GM04503 (cell line): ENCODE data around the gene RIPOR3.
"Not testable (repeated sequence)": the region's sequence is repeated elsewhere in the genome, so short reads cannot be mapped to it uniquely, and the experiment has no call there.

Experiments used
- DNase-seq: peaks from one replicate; pipeline ENCODE4 v3.0.0-alpha.2; 2012; ENCODE audit warnings: low read depth

Gene RIPOR3

GRCh38 chr20:50632701-50633100 is 58.6 kb downstream of the RIPOR3 start:
- DNase-seq = no peak

GRCh38 chr20:50632236-50632635 is 59.1 kb downstream of the RIPOR3 start:
- DNase-seq = no peak

- DNase-seq = no peak
Observed at GRCh38 chr20:50630578-50631263, 60.6 kb downstream of the RIPOR3 start.

GRCh38 chr20:50629670-50630045 is 61.7 kb downstream of the RIPOR3 start:
- DNase-seq = no peak

- no peak for DNase-seq
Observed at GRCh38 chr20:50628853-50629669, 62.3 kb downstream of the RIPOR3 start.

- no peak for DNase-seq
Observed at GRCh38 chr20:50628332-50628731, 63.0 kb downstream of the RIPOR3 start.

- DNase-seq = no peak
Observed at GRCh38 chr20:50627747-50628146, 63.6 kb downstream of the RIPOR3 start.

- DNase-seq = no peak
Observed at GRCh38 chr20:50625986-50626677, 65.2 kb downstream of the RIPOR3 start.

- DNase-seq = no peak
Observed at GRCh38 chr20:50624351-50625016, 66.9 kb downstream of the RIPOR3 start.

GRCh38 chr20:50621068-50621665 is 70.2 kb downstream of the RIPOR3 start:
- DNase-seq = no peak

GRCh38 chr20:50620459-50620858 is 70.9 kb downstream of the RIPOR3 start:
- DNase-seq = not testable (repeated sequence)

GRCh38 chr20:50618537-50618936 is 72.8 kb downstream of the RIPOR3 start:
- DNase-seq = no peak

GRCh38 chr20:50617022-50617421 is 74.3 kb downstream of the RIPOR3 start:
- no peak for DNase-seq

GRCh38 chr20:50615407-50615806 is 75.9 kb downstream of the RIPOR3 start:
- no peak for DNase-seq

- DNase-seq = no peak
Observed at GRCh38 chr20:50613438-50614169, 77.7 kb downstream of the RIPOR3 start.

GRCh38 chr20:50611128-50611810 is 80.1 kb downstream of the RIPOR3 start:
- DNase-seq = no peak

GRCh38 chr20:50610212-50610718 is 81.1 kb downstream of the RIPOR3 start:
- DNase-seq = no peak

- no peak for DNase-seq
Observed at GRCh38 chr20:50609438-50609989, 81.8 kb downstream of the RIPOR3 start.

- DNase-seq = no peak
Observed at GRCh38 chr20:50608750-50609104, 82.6 kb downstream of the RIPOR3 start.
